ENCODE data around the gene TNS1. TPM values are rescaled to one million over a fixed set of nuclear protein-coding genes. Genes with fewer than 3 reads are reported as not detected.

TNS1 gene
- total and polyA plus RNA-seq, 9 of the 15 experiments (the other 6 are each of a cell fraction or from before 2014, with no cell fraction given): 0.13 to 2.7 (median 0.77) TPM

- Histone ChIP-seq H3K27me3 (ENCODE audit: control insufficient read depth in 2 of 2, insufficient read depth in 2 of 2, low read length in 2 of 2) (no peaks in the 10 kb centered on the region), H3K4me3 (no peak overlapping the region), H3K9ac (ENCODE audit: insufficient read depth in 1 of 2, low read depth in 2 of 2, low read length in 2 of 2) (peak overlapping the region in 1 of 2 experiments; percentile 35; a peak in 1 of 4 replicates), H3K79me2 (ENCODE audit: control insufficient read depth, insufficient read depth, low read length) (no peaks in the 10 kb centered on the region), H3K9me1 (ENCODE audit: control insufficient read depth, insufficient read depth, low read length) (no peaks in the 10 kb centered on the region), H3K9me3 (replicated peaks; ENCODE audit: control insufficient read depth, insufficient read depth, low read depth, low read length) (no peaks in the 10 kb centered on the region), H3K4me1 (replicated peaks in 1 of 2; ENCODE audit: control insufficient read depth in 2 of 2, insufficient read depth in 2 of 2, low read length in 2 of 2) (peaks cover 25 to 32% of the 10 kb centered on the region in 2 experiments; a peak in 4 of 5 replicates), H4K20me1 (replicated peaks; ENCODE audit: control insufficient read depth, insufficient read depth, low read length) (no peaks in the 10 kb centered on the region), H2AFZ (ENCODE audit: low read depth, low read length) (no peak overlapping the region), H3K27ac (ENCODE audit: extremely low read depth, low read depth, low read length) (no peak overlapping the region), H3K4me2 (ENCODE audit: insufficient read depth, low read length) (no peak overlapping the region), H3K36me3 (ENCODE audit: control insufficient read depth, insufficient read depth, low read length) (no peaks in the 10 kb centered on the region; the same call in 2 of the 3 replicates)
- no TSS peak for BruUV-seq (replicated peaks)
- in situ Hi-C loops (cut with MboI): no loop called here
- no peak for DNase-seq (ENCODE audit: extremely low read depth in 1 of 4, low spot score in 3 of 4)
- CTCF ChIA-PET (ENCODE audit: low intra/inter-chr PET ratio): no interaction called here
- POLR2A ChIA-PET: interaction anchor here (0.6 kb wide), 1 partner anchor 102 kb away, joined by 4 read pairs; no protein-coding TSS in a partner anchor
- TF ChIP-seq, protein P1, sequence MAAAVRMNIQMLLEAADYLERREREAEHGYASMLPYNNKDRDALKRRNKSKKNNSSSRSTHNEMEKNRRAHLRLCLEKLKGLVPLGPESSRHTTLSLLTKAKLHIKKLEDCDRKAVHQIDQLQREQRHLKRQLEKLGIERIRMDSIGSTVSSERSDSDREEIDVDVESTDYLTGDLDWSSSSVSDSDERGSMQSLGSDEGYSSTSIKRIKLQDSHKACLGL (CRISPR knock-in tag; IDR thresholded peaks at IDR 0.05; ENCODE audit: borderline replicate concordance, poor library complexity, severe bottlenecking): no peak
- no peak for TF ChIP-seq GATAD2B (IDR thresholded peaks at IDR 0.05; ENCODE audit: borderline replicate concordance)
- TF ChIP-seq MAFK (IDR thresholded peaks at IDR 0.05; ENCODE audit: low read length): no peak
- TF ChIP-seq ZNF57 (CRISPR knock-in tag; IDR thresholded peaks at IDR 0.05): no peak
- no peak for FAIRE-seq
- ATAC-seq: no peak
- intact Hi-C loops (cut with micrococcal nuclease): no loop called here
- WGBS (ENCODE audit: insufficient coverage, low coverage, missing lambda C conversion rate): 32% methylated on average over 6 of the region's 6 CpGs
Observed at GRCh38 chr2:217823626-217824025, 179.2 kb downstream of the TNS1 start.

Measured in K562 (cell line).